Nucleus accumbens (tissue), 56 donors: ENCODE results near the gene INTS15.

ENCODE experiments used
- DNase-seq, 56 donors: peaks; one replicate each; lab custom pipeline; 2025; lab: John Stamatoyannopoulos, UW

INTS15 gene

DNA sequence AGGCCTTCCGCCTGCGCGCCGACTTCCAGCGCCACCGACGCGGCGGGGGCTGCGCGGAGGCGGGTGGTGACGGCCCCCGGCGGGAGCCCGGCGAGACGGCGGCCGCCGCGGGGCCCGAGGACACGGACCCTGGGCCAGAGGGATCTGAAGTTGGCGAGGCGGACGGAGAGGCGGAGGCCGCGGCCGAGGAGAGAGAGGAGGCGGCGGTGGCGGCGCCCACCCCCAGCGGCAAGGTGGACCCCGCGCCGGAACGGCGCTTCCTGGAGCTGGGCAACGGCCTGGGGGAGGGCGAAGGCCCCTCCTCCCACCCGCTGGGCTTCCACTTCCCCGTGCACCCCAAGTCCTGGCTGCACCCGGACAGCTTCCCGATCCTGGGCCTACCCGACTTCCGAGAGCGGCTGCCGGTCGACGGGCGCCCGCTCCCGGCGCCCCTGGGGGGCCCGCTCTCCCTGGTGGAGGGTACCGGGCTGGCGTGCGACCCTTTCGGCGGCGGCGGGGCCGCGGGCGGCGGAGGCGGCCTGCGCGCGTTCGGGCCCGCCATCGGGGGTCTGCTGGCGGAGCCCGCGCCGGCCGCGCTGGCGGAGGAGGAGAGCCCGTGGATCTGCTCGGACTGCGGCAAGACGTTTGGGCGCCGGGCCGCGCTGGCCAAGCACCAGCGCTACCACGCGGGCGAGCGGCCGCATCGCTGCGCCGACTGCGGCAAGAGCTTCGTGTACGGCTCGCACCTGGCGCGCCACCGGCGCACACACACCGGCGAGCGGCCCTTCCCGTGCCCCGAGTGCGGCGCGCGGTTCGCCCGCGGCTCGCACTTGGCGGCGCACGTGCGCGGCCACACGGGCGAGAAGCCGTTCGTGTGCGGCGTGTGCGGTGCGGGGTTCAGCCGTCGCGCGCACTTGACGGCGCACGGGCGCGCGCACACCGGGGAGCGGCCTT is 63.5 kb downstream of the INTS15 start:
- no peak for DNase-seq

DNA sequence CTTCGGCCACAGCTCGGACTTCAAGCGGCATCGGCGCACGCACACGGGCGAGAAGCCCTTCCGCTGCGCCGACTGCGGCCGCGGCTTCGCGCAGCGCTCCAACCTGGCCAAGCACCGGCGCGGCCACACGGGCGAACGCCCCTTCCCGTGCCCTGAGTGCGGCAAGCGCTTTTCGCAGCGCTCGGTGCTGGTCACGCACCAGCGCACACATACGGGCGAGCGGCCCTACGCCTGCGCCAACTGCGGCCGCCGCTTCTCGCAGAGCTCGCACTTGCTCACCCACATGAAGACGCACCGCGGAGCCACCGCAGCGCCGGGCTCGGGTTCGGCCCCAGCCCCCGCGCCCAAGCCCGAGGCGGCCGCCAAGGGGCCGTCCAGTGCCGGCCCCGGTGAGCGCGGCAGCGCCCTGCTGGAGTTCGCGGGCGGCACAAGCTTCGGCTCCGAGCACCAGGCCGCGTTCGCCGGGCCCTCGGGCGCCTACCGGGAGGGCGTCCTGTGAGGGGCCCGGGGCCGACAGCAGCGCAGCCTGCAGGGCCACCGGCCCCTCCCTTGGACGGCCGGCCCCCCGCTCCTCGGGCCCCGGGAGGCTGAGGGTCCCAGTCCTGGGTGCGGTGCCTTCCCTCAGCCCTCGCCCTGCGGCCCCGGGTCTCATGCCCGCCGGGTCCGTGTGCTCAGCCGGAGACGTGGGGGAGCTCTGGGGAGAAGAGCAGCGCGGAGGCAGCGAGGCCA is 64.5 kb downstream of the INTS15 start:
- DNase-seq: no peak

DNA sequence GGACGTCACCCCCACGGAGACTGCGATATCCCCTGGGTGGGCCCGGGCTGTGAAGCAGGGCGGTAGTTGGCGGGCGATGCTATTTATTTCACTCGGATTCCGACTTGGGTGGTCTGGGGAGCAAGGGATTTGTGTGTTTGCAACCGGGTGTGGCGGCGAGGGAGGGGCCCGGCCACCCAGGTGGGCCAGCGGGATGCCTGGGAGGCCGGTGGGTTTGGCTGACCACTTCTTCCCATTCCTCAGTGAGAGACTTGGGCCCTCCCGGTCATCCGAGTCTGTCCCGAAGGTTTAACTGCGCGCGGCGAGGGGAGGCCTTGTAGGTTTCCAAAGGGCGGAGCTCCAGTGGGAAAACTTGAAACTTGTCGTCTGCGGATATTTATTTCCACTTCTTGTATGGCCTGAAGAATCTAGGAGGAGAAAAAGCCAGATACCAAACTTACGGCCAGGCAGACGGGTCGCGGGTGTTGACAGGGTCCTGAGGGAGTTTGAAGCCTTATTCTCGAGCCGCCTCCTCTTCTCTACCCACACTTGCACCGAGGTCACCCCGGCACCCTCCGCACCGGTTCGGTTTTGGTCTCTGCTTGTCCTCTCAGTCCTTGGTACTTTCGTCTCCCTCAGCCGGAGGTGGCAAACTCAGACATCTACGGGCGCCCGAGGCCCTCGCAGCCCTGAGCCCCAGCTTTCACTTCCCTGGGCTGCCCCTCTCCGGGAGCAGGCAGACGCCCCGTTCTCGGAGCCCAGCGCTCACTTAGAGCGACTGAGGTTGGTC is 65.2 kb downstream of the INTS15 start:
- DNase-seq: no peak

DNA sequence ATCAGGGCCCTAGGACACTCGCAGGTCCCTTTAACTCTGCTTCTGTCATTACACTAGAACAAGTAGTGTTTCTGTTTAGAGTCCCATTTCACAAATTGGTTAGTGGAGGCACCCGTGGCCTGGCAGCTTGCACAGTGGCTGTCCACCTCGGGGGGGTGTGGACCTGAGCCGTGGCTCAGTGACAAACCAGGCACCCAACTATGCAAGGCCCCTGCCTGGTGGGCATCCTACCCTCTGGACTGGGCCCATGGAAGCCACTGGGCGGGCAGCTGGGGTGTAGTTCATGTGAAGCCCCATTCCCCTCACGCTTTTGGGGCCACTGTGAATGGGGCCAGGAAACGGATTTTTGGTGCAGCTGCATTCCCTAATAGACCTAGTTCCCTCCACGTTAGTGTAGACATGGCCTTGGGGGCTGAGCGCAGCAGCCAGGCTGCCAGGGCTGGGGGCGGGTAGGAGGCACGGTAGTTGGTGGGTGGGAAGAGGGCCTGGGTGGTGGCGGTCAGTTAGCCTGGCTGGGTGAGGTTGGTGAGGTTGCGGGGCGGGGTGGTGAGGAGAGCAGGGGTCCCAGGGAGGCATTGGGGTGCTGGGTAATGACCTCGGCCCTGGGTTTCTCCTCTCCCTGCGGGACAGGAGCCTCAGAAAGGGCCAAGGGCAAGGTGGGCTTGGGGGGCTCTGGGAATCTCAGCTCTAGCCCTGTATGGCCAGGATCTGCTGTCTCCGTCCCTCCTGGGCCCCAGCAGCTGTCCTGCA is 66.0 kb downstream of the INTS15 start:
- no peak for DNase-seq

DNA sequence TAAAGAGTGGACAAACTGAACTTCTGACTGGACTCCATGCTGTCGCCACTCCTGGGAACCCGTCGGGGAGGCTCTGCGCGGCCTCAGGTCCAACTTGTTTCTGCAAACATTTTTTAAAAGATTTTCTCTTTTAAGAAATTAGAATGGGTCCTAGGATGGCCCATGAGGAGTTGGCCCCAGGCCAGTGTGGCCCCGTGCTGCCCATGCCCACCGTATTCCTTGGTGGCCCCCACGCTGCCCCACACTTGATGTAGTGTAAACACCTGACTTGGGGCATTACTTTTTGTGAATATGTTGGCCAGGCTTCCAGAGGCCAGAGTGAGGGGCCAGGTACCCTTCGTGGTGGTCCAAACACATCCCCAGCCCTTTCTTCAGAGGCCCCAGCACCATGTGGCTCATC is 66.6 kb downstream of the INTS15 start:
- DNase-seq: no peak
